Loucy (cell line): ENCODE data around the gene ATG16L2.

Source experiments
- CTCF ChIP-seq: fragments of 200-600 bp; sonication (generic); conservative IDR thresholded peaks from 2 replicates; pipeline ENCODE4 v1.5.1; 2014; ENCODE audit warnings: mild to moderate bottlenecking, antibody characterized with exemption, low read length
- EZH2phosphoT487 ChIP-seq: fragments of 200-600 bp; IDR thresholded peaks from 2 replicates; pipeline ENCODE4 v1.6.1; 2018; ENCODE audit warnings: antibody characterized with exemption, mild to moderate bottlenecking, moderate library complexity, borderline replicate concordance

- TF ChIP-seq CTCF (no peak), EZH2phosphoT487 (no peak)
These were observed 43.4 kb upstream of the ATG16L2 start for GRCh38 chr11:72770799-72771198.
